IgD-negative memory B cell (primary cell): ENCODE measurements around the gene BMF. TPM values are rescaled to one million over a fixed set of nuclear protein-coding genes. Genes with fewer than 3 reads are reported as not detected.
A peak's percentile ranks its signal among the peaks of the same experiment; 100 is the strongest.

ENCODE experiments used
- H3K27ac Mint-ChIP-seq, 3 donors: one replicate each; pipeline ENCODE4 v1.8.0; 2020 to 2022; ENCODE audit warnings: mild to moderate bottlenecking in 3 of 3, mixed read lengths in 3 of 3, moderate library complexity in 1 of 3
- H3K27me3 Mint-ChIP-seq: one replicate; pipeline ENCODE4 v1.8.0; 2021; ENCODE audit warnings: mixed read lengths
- H3K36me3 Mint-ChIP-seq: one replicate; pipeline ENCODE4 v1.8.0; 2020; ENCODE audit warnings: mild to moderate bottlenecking, mixed read lengths
- H3K4me1 Mint-ChIP-seq, 3 donors: one replicate each; pipeline ENCODE4 v1.8.0; 2020 to 2022; ENCODE audit warnings: mixed read lengths in 3 of 3, mild to moderate bottlenecking in 1 of 3
- H3K4me3 Mint-ChIP-seq, 4 donors: one replicate each; pipeline ENCODE4 v1.8.0; 2020 to 2022; ENCODE audit warnings: mild to moderate bottlenecking in 4 of 4, mixed read lengths in 4 of 4, moderate library complexity in 3 of 4
- H3K9me3 Mint-ChIP-seq, 3 donors: one replicate each; pipeline ENCODE4 v1.8.0; 2020 to 2021; ENCODE audit warnings: mixed read lengths in 3 of 3, mild to moderate bottlenecking in 1 of 3
- polyA plus RNA-seq: library from polyadenylated mRNA; unstranded; fragments of 300-500 nt; fragmentation: Illumina TruSeq; gene quantifications from one replicate; pipeline ENCODE4 v1.2.3, GENCODE V29; 2021

Gene BMF
- polyA plus RNA-seq, 1 donor from 2014 or later = 5.8 TPM

DNA sequence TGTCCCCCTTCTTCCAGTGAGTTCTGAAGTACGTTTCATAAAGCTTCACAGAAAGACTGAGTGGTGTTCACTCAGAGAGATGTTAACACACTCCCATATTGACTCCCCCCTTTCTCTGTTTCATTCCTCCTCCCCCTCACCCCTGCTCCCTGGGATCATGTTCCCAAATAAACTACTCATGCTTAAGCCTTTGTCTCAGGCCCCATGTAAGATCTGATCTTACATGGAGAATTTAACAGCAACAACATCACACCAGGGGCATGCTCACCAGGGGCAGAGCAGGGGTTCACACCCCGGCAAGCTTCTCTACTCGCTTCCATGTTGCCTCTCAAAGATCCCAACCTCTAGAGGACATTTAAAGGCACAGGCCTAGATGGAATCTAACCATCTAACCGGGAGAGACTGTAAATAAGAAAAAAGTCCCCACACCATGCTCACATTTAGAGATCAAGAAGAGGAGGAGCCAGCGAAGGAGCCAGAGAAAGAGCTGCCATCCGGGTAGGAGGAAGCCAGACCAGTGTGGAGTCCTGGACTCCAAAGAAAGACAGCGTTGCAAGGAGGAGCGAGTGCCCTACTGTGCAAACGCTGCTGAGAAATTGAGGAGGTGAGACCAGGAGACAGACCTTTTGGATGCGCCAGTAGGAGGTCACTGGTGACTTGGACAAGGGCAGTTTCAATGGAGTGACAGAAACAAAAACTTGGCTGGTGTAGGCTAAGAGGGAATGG lies 48.3 kb downstream of the BMF start:
- H3K4me1 Mint-ChIP-seq = peaks cover 28 to 34% (median 28%) of the 10 kb centered on the region in 3 donors
- no peak overlapping the region for H3K27ac Mint-ChIP-seq
- H3K36me3 Mint-ChIP-seq = no peaks in the 10 kb centered on the region
- no peaks in the 10 kb centered on the region for H3K27me3 Mint-ChIP-seq
- no peaks in the 10 kb centered on the region for H3K9me3 Mint-ChIP-seq
- peak overlapping the region in 1 of 4 donors; percentile 14 for H3K4me3 Mint-ChIP-seq

DNA sequence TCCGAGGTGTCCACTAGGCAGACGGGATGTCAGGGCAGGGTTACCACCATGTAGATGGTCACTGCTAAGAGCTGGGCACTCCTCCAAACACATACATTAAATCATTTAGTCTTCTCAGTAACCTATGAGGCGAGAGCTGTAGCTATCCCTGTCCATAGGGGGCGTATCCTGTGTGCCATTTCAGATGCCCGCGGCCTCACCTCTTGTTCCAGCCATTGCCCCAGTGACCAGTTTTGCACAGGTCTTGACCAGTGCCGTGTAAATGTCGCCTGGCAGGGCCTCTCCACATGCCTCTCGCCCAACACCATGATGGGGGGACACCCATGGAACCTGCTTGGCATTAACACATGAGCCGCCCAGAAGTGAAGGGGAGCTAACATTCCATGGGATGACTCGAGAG lies 48.9 kb downstream of the BMF start:
- Mint-ChIP-seq H3K36me3 (no peaks in the 10 kb centered on the region), H3K27ac (no peak overlapping the region), H3K4me3 (no peak overlapping the region), H3K4me1 (peaks cover 31 to 35% (median 31%) of the 10 kb centered on the region in 3 donors), H3K9me3 (no peaks in the 10 kb centered on the region), H3K27me3 (no peaks in the 10 kb centered on the region)

DNA sequence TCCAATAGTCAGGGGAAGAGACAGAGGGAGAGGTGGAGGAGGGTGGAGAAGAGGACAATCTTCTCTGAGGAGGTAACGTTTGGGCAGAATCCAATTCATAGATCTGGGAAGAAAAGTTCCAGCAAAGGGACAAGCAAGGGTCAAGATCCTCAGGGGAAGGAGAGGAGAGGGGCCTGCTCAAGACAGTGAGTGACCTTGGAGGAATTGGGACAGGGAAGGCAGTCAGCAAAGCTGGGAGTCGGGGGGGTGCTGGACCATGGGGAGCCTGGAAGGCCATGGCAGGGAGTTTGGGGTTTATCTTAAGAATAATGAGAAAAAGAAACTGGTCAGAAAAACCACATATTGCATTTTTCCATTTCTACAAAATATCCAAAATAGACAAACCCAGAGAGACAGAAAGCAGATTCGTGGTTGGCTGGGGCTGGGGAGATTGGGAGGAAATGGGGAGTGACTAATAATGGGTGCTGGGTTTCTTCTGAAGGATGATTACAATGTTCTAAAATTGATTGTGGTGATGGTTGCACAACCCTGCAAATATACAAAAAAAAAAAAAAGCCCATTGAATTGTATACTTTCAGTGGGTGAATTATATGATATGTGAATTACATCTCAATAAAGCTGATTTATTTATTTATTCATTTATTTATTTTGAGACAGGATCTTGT lies 50.1 kb downstream of the BMF start:
- Mint-ChIP-seq H3K4me3 (no peak overlapping the region), H3K4me1 (peaks cover 29 to 34% (median 30%) of the 10 kb centered on the region in 3 donors), H3K36me3 (no peaks in the 10 kb centered on the region), H3K27me3 (no peaks in the 10 kb centered on the region), H3K27ac (no peak overlapping the region), H3K9me3 (no peaks in the 10 kb centered on the region)

DNA sequence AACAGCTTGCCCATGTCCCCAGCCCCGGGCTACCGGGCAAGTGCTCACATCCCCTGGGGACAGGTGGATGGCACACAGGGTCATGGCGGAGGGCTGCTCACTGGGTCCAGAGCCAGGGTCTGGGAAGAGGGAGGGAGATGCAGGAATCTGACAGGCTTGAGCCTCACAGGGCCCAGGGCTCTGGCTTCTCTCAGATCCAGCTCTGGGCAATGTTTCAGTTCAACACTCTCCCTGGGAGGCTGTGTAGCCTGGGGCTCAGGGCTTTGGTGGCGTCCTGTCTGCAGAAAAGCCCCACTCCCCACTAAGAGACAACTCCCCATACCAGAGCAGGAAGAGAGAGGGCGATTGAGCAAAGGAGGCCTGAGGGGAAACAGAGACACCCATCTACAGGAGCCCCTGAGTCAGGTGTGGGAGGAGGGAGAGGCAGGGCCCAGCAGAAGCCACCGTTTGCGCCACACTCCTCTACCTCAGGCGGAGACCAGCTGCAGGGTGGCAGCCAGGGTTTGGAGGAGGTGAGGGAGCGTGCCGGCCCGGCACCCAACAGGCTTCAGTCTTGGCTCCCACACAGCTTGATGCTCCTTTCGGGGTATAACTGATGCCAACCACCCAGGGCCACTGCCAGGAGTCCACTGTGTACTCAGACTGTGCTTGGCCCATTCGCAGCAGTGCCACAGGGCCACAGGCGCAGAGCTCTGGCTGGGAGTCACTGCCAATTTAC lies 52.9 kb downstream of the BMF start:
- peak overlapping the region in 1 of 3 donors; percentile 38 for H3K27ac Mint-ChIP-seq
- no peaks in the 10 kb centered on the region for H3K36me3 Mint-ChIP-seq
- peak overlapping the region in 1 of 4 donors; percentile 66 for H3K4me3 Mint-ChIP-seq
- H3K4me1 Mint-ChIP-seq = peaks cover 40 to 43% (median 41%) of the 10 kb centered on the region in 3 donors
- no peaks in the 10 kb centered on the region for H3K9me3 Mint-ChIP-seq
- no peaks in the 10 kb centered on the region for H3K27me3 Mint-ChIP-seq

DNA sequence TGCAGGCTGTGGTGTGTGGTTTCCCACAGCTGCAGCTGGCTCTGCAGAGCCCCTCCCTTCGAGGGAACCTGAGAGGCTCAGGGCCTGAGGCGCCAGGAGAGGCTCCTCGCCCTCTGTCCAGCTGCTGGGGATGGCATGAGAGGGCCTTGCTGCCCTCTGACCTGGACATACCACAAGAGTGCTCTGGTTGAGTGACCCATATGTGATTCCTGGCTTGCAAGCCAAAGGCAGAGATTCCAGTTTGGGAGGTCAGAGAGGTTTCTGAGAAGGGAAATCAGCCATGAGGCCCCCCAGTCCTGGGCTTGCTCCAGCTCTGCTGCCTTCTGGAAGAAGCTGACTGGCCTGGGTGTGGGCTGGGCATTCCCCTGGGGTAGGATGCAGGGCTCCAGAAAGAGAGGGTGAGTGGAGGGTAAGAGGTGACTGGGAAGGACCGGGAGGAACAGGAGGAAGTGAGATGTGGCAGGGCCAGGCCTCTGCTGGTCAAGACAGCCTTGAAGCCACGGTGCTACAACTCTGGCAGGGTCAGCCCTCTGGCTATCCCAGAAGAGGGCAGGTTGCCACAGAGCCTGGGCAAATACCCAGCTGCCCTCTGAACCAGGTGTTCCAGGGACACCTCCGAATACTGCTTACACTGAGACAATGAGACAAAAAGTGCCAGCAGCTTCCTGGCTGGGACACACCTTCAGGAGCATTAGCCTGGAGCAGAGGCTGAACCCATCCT lies 53.7 kb downstream of the BMF start:
- Mint-ChIP-seq H3K4me3 (peak overlapping the region; percentile 44 to 90 (median 59)), H3K27ac (peak overlapping the region; percentile 38 to 86 (median 41)), H3K36me3 (no peaks in the 10 kb centered on the region), H3K4me1 (peaks cover 42 to 44% (median 43%) of the 10 kb centered on the region in 3 donors), H3K9me3 (no peaks in the 10 kb centered on the region), H3K27me3 (no peaks in the 10 kb centered on the region)

DNA sequence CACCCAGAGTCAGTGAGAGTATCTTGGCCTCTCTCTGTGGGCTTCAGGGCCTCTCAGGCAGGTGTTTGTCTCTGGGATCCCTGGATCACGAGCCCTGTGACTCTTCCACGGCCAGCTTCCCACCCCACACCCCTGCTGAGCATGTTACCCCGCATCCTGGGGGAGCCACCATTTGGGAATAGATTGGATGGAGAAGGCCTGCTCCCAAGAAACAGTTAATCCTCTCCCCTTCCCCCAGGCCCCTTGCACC lies 54.1 kb downstream of the BMF start:
- H3K36me3 Mint-ChIP-seq = no peaks in the 10 kb centered on the region
- no peaks in the 10 kb centered on the region for H3K27me3 Mint-ChIP-seq
- H3K9me3 Mint-ChIP-seq = no peaks in the 10 kb centered on the region
- H3K4me1 Mint-ChIP-seq = peaks cover 43 to 47% (median 47%) of the 10 kb centered on the region in 3 donors
- H3K27ac Mint-ChIP-seq = peak overlapping the region in 2 of 3 donors; percentile 41 to 86
- H3K4me3 Mint-ChIP-seq = peak overlapping the region; percentile 7 to 90 (median 52)

DNA sequence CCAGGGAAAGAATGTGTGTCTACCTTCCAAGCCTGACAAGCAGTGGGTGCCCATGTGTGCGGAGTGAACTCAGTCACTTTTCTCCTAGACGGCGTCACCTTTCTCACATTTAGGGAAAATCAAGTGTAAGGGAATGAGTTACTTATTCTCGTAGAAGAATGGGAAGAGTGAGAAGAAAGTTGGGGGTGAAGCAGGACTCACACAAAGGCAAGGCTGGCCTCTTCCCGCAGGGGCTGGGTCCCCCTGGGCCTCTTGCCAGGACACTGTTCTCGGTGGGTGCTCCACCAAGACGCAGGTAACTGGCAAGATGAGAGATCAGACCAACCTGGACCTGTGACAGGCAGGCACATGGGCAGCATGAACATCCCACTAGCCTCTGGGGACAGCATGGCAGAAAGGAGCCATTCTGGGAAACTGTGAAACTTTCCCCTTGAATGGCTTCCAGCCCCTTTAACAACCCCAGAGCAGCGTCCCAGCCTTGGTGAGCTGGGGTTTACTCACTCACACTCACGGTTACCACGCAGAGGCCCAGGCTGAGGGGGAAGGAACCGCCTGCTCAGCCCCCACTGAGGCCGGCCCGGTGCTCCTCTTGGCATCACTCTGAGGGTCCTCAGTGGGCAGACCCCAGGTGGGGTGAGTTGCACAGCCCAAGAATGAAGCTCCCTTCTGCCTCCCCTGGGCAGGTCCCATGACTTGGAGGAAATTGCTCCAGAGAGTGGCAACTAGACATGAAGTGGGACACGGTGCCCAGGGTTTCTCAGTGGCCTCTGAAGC lies 54.7 kb downstream of the BMF start:
- H3K27ac Mint-ChIP-seq = peak overlapping the region; percentile 1 to 86 (median 41)
- no peaks in the 10 kb centered on the region for H3K36me3 Mint-ChIP-seq
- H3K4me3 Mint-ChIP-seq = peak overlapping the region; percentile 7 to 94 (median 52)
- H3K4me1 Mint-ChIP-seq = peaks cover 48 to 52% (median 52%) of the 10 kb centered on the region in 3 donors
- no peaks in the 10 kb centered on the region for H3K9me3 Mint-ChIP-seq
- no peaks in the 10 kb centered on the region for H3K27me3 Mint-ChIP-seq

DNA sequence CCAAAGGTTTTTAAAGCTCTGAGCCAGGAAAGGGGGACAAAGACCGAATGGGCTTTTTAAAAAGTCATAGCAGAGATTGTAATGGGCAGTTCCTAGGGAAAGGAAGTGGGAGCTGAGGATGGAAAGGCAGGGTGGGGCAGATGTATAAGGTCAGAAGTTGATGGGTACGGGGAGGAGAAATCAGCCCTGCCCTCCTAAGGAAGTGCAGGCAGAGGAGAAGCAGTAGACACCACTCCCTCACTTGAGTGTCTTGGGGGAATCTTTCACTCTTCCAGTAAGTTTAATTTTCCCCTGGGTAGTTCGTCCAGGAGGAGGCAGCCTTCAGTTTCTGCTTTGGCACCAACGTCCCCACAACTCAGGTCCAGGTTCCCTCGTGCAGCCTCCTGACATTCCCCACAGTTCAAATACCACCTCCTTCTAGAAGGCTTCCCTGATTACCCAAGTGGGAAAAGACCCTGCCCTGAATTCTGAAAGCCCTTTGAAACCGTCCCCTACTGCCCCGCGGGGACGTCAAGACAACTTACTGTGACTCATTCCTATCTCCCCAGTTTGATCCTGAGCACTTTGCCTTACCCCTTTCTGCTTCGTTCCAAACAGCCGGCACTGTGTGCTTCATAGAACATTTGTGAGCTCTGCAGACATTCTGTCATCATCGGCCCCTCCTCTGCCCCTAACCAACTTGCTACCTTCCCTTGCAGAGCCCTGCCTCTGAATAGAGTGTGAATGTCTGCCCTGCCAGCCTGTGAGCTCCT lies 55.4 kb downstream of the BMF start:
- Mint-ChIP-seq H3K4me3 (peak overlapping the region in 1 of 4 donors; percentile 94), H3K27ac (peak overlapping the region in 2 of 3 donors; percentile 1 to 7), H3K36me3 (no peaks in the 10 kb centered on the region), H3K9me3 (no peaks in the 10 kb centered on the region), H3K27me3 (no peaks in the 10 kb centered on the region), H3K4me1 (peaks cover 53 to 55% (median 53%) of the 10 kb centered on the region in 3 donors)

DNA sequence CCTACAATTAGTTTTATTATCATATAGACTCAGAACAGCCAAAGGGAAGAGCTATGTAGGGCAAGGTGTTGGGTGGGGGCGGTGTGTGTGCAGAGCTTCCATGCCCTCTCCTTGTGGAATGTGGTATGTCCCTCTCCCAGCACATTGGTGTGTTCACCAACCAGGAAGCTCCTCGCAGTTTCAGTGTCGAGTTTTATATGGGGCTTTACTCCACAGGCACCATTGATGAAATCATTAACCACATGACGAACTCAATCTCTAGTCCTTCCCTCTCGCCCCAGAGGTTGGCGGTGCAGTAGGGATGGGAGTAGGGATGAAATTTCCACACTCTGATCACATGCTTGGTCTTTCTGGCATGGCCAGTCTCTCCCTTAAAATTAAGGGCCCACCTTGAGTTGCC lies 56.1 kb downstream of the BMF start:
- peaks cover 53 to 59% (median 56%) of the 10 kb centered on the region in 3 donors for H3K4me1 Mint-ChIP-seq
- H3K36me3 Mint-ChIP-seq = no peaks in the 10 kb centered on the region
- peak overlapping the region in 1 of 4 donors; percentile 88 for H3K4me3 Mint-ChIP-seq
- H3K27me3 Mint-ChIP-seq = no peaks in the 10 kb centered on the region
- H3K27ac Mint-ChIP-seq = peak overlapping the region in 1 of 3 donors; percentile 63
- no peaks in the 10 kb centered on the region for H3K9me3 Mint-ChIP-seq

DNA sequence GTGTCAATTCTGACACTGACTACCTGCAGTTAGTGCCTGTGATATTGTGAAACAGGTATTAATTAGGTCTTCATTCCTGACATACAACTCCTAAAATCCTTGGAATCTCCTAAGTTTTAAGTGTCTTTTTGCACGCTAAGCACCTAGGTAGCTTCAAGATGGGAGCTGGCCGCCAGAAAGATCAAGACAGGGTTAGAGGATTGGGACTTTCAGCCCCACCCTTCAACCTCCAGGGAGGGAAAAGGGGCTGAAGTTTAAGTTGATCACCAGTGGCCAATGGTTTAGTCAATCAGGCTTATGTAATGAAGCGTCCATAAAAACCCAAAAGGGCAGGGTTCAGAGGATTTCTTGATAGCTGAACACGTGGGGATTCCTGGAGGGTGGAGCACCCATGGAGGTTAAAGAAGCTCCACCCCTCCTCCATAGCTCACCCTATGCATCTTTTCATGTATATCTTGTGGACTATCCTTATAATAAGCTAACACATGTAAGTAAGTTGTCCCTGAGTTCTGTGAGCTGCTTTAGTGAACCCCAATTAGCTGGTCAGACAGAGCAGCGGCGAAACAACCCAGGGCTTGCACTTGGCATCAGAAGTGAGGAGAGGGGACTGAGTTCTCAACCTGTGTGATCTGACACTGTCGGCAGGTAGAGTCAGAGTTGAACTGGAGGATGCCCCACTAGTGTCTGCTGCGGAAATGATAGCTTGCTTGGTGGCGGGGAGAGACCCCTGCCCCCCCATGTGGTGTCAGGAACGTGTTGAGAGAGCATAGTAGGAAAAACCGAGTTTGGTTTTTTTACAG lies 56.9 kb downstream of the BMF start:
- H3K9me3 Mint-ChIP-seq = no peaks in the 10 kb centered on the region
- H3K4me1 Mint-ChIP-seq = peaks cover 55 to 64% (median 61%) of the 10 kb centered on the region in 3 donors
- no peaks in the 10 kb centered on the region for H3K36me3 Mint-ChIP-seq
- H3K27me3 Mint-ChIP-seq = no peaks in the 10 kb centered on the region
- no peak overlapping the region for H3K27ac Mint-ChIP-seq
- H3K4me3 Mint-ChIP-seq = no peak overlapping the region

DNA sequence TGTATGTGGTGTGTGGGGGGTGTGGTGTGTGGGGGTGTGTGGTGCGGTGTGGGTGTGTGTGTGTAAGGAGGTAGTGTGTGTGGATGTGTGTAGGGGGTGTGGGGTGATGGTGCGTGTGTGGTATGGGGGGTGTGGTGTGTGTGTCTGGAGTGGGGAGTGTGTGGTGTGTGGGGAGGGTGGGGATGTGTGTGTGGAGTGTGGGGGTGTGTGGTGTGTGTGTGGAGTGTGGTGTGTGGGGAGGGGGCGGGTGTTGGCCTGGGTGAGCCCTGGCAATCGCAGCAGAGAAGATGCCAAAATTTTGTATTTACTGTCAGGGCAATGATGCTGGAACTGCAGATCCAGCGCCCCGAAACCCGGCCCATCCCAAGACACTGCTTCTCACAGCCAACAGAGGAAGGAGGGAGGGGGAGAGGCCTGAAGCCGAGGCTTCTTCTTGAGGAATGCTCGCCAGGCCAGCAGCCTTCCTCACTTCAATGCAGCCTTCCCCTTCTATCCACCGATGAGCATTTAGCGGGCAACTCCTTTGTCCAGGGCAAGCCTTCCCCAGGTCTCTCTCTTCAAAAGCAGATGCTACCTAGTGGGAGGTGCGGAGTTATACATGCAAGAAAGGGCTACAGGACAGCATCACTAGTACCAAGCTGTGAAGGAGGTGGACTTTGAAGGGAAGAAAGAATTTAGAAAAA lies 57.8 kb downstream of the BMF start:
- no peaks in the 10 kb centered on the region for H3K36me3 Mint-ChIP-seq
- no peaks in the 10 kb centered on the region for H3K27me3 Mint-ChIP-seq
- no peaks in the 10 kb centered on the region for H3K9me3 Mint-ChIP-seq
- peaks cover 54 to 63% (median 62%) of the 10 kb centered on the region in 3 donors for H3K4me1 Mint-ChIP-seq
- no peak overlapping the region for H3K4me3 Mint-ChIP-seq
- no peak overlapping the region for H3K27ac Mint-ChIP-seq

DNA sequence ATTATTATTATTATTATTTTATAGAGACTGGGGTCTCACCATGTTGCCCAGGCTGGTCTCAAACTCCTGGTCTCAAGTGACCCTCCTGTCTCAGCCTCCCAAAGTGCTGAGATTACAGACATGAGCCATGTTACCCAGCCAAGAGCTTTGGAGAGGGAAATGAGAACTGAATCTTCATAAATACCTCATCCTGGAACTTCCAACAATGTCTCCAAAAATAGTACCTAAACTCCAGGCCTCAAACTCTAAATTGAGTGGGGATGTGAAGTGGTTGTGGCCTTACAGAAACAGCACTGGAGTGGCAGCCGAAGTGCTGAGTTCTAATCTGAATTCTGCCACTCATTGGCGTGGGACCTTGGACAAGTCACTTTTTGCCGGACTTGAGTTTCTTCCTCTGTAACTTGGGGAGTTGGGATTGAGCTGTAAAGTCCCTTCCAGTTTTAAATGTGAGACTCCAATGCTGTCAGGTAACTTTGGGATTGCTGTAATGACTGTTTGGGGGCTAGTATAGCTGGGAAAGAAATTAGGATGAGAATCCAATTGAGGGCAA lies 59.7 kb downstream of the BMF start:
- no peaks in the 10 kb centered on the region for H3K36me3 Mint-ChIP-seq
- H3K9me3 Mint-ChIP-seq = no peaks in the 10 kb centered on the region
- no peaks in the 10 kb centered on the region for H3K27me3 Mint-ChIP-seq
- peaks cover 51 to 61% (median 57%) of the 10 kb centered on the region in 3 donors for H3K4me1 Mint-ChIP-seq
- peak overlapping the region in 1 of 3 donors; percentile 32 for H3K27ac Mint-ChIP-seq
- peak overlapping the region in 2 of 4 donors; percentile 51 to 75 for H3K4me3 Mint-ChIP-seq
